Endothelial cell of umbilical vein (primary cell): ENCODE results near the gene URM1.

Experiments
- FOS ChIP-seq: IDR thresholded peaks from 2 replicates; pipeline ENCODE4 v1.6.1; 2011; ENCODE audit warnings: mild to moderate bottlenecking, low read length, moderate library complexity, borderline replicate concordance; ENCODE audit not compliant: insufficient read depth
- TF ChIP-seq, protein P1 (sequence below), 2 donors: IDR thresholded peaks; 1 replicate in 1 of 2; 2 replicates in 1 of 2; pipeline ENCODE4 v1.5.1; 2011; ENCODE audit warnings: low read length in 2 of 2, mild to moderate bottlenecking in 2 of 2, moderate library complexity in 2 of 2, control low read depth in 1 of 2, inconsistent platforms in 1 of 2, low read depth in 1 of 2; ENCODE audit not compliant: insufficient read depth in 1 of 2; ENCODE audit errors: extremely low read depth in 1 of 2

GRCh38 chr9:128349772-128350171 lies 21.4 kb upstream of the URM1 start:
- TF ChIP-seq, protein P1, sequence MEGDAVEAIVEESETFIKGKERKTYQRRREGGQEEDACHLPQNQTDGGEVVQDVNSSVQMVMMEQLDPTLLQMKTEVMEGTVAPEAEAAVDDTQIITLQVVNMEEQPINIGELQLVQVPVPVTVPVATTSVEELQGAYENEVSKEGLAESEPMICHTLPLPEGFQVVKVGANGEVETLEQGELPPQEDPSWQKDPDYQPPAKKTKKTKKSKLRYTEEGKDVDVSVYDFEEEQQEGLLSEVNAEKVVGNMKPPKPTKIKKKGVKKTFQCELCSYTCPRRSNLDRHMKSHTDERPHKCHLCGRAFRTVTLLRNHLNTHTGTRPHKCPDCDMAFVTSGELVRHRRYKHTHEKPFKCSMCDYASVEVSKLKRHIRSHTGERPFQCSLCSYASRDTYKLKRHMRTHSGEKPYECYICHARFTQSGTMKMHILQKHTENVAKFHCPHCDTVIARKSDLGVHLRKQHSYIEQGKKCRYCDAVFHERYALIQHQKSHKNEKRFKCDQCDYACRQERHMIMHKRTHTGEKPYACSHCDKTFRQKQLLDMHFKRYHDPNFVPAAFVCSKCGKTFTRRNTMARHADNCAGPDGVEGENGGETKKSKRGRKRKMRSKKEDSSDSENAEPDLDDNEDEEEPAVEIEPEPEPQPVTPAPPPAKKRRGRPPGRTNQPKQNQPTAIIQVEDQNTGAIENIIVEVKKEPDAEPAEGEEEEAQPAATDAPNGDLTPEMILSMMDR (IDR thresholded peaks at IDR 0.05; ENCODE audit: extremely low read depth in 1 of 2, insufficient read depth in 1 of 2, low read depth in 1 of 2, low read length in 2 of 2): no peak
- TF ChIP-seq FOS: no peak
